ENCODE data around the gene HYI.

The HYI gene

GRCh38 chr1:43472087-43472462 lies 18.3 kb upstream of the HYI start:
- H3K9ac ChIP-seq, result no peak overlapping the region
- H3K4me3 ChIP-seq (ENCODE audit: low read depth, low read length), result no peak overlapping the region
- H2AFZ ChIP-seq, result no peak overlapping the region
- no peaks in the 10 kb centered on the region for H3K79me2 ChIP-seq
- H3K9me3 ChIP-seq (ENCODE audit: control insufficient read depth, low read length), result no peaks in the 10 kb centered on the region
- no peak overlapping the region for H3K27ac ChIP-seq
- H3K4me1 ChIP-seq, result no peaks in the 10 kb centered on the region
- no peak overlapping the region for H3K4me2 ChIP-seq (ENCODE audit: low read length)
- no peak for TF ChIP-seq CTCF (IDR thresholded peaks at IDR 0.05)
- no peaks in the 10 kb centered on the region for H3K27me3 ChIP-seq (ENCODE audit: control insufficient read depth, insufficient read depth, low read length)
- no peaks in the 10 kb centered on the region for H3K36me3 ChIP-seq (ENCODE audit: control insufficient read depth, insufficient read depth, low read length)

GRCh38 chr1:43469932-43470331 lies 16.2 kb upstream of the HYI start:
- Histone ChIP-seq H2AFZ (no peak overlapping the region), H3K27me3 (ENCODE audit: control insufficient read depth, insufficient read depth, low read length) (no peaks in the 10 kb centered on the region), H3K4me2 (ENCODE audit: low read length) (no peak overlapping the region), H3K27ac (no peak overlapping the region), H3K36me3 (ENCODE audit: control insufficient read depth, insufficient read depth, low read length) (no peaks in the 10 kb centered on the region), H3K4me3 (ENCODE audit: low read depth, low read length) (no peak overlapping the region), H3K9me3 (ENCODE audit: control insufficient read depth, low read length) (no peaks in the 10 kb centered on the region), H3K79me2 (no peaks in the 10 kb centered on the region), H3K9ac (no peak overlapping the region), H3K4me1 (no peaks in the 10 kb centered on the region)
- no peak for TF ChIP-seq CTCF (IDR thresholded peaks at IDR 0.05)

GRCh38 chr1:43468414-43468813 lies 14.7 kb upstream of the HYI start:
- H3K27ac ChIP-seq, result no peak overlapping the region
- H3K4me2 ChIP-seq (ENCODE audit: low read length), result no peak overlapping the region
- no peaks in the 10 kb centered on the region for H3K27me3 ChIP-seq (ENCODE audit: control insufficient read depth, insufficient read depth, low read length)
- no peaks in the 10 kb centered on the region for H3K36me3 ChIP-seq (ENCODE audit: control insufficient read depth, insufficient read depth, low read length)
- no peaks in the 10 kb centered on the region for H3K4me1 ChIP-seq
- no peak for TF ChIP-seq CTCF (IDR thresholded peaks at IDR 0.05)
- H3K4me3 ChIP-seq (ENCODE audit: low read depth, low read length), result no peak overlapping the region
- no peak overlapping the region for H2AFZ ChIP-seq
- H3K9me3 ChIP-seq (ENCODE audit: control insufficient read depth, low read length), result no peaks in the 10 kb centered on the region
- H3K9ac ChIP-seq, result no peak overlapping the region
- H3K79me2 ChIP-seq, result no peaks in the 10 kb centered on the region

- H3K27me3 ChIP-seq (ENCODE audit: control insufficient read depth, insufficient read depth, low read length), result no peaks in the 10 kb centered on the region
- no peak overlapping the region for H3K4me2 ChIP-seq (ENCODE audit: low read length)
- H3K9me3 ChIP-seq (ENCODE audit: control insufficient read depth, low read length), result no peaks in the 10 kb centered on the region
- no peak for TF ChIP-seq CTCF (IDR thresholded peaks at IDR 0.05)
- H3K36me3 ChIP-seq (ENCODE audit: control insufficient read depth, insufficient read depth, low read length), result no peaks in the 10 kb centered on the region
- H3K79me2 ChIP-seq, result no peaks in the 10 kb centered on the region
- H3K4me1 ChIP-seq, result no peaks in the 10 kb centered on the region
- no peak overlapping the region for H3K4me3 ChIP-seq (ENCODE audit: low read depth, low read length)
- no peak overlapping the region for H2AFZ ChIP-seq
- no peak overlapping the region for H3K27ac ChIP-seq
- H3K9ac ChIP-seq, result no peak overlapping the region
Observed at GRCh38 chr1:43466403-43466802, 12.7 kb upstream of the HYI start.

GRCh38 chr1:43465505-43466067 lies 11.9 kb upstream of the HYI start:
- H3K4me2 ChIP-seq (ENCODE audit: low read length), result no peak overlapping the region
- TF ChIP-seq CTCF (IDR thresholded peaks at IDR 0.05), result no peak

More at GRCh38 chr1:43465505-43466067, 11.9 kb upstream of the HYI start:
- H3K27ac ChIP-seq, result no peak overlapping the region
- H3K9me3 ChIP-seq (ENCODE audit: control insufficient read depth, low read length), result no peaks in the 10 kb centered on the region
- H2AFZ ChIP-seq, result no peak overlapping the region
- H3K4me1 ChIP-seq, result no peaks in the 10 kb centered on the region
- H3K79me2 ChIP-seq, result no peaks in the 10 kb centered on the region
- no peak overlapping the region for H3K9ac ChIP-seq
- H3K27me3 ChIP-seq (ENCODE audit: control insufficient read depth, insufficient read depth, low read length), result no peaks in the 10 kb centered on the region
- no peak overlapping the region for H3K4me3 ChIP-seq (ENCODE audit: low read depth, low read length)
- H3K36me3 ChIP-seq (ENCODE audit: control insufficient read depth, insufficient read depth, low read length), result no peaks in the 10 kb centered on the region

Measured in parathyroid adenoma (tissue), 2 donors.